GM12864 (cell line): ENCODE measurements around the gene NPAP1.
"Not testable (repeated sequence)": the region's sequence is repeated elsewhere in the genome, so short reads cannot be mapped to it uniquely, and the experiment has no call there.

Experiments used
- DNase-seq: peaks from one replicate; pipeline ENCODE4 v3.0.0-alpha.2; 2011; ENCODE audit warnings: low read depth
- H3K4me3 ChIP-seq: 2 replicates; pipeline ENCODE4 v1.5.1; 2011; ENCODE audit warnings: mild to moderate bottlenecking, low read depth, low read length, control low read depth
- TF ChIP-seq, protein P1 (sequence below): IDR thresholded peaks from 2 replicates; pipeline ENCODE4 v1.5.1; 2011; ENCODE audit warnings: low read depth, mild to moderate bottlenecking, moderate library complexity, low read length, control low read depth, inconsistent platforms; ENCODE audit errors: missing control alignments

Gene NPAP1, protein sequence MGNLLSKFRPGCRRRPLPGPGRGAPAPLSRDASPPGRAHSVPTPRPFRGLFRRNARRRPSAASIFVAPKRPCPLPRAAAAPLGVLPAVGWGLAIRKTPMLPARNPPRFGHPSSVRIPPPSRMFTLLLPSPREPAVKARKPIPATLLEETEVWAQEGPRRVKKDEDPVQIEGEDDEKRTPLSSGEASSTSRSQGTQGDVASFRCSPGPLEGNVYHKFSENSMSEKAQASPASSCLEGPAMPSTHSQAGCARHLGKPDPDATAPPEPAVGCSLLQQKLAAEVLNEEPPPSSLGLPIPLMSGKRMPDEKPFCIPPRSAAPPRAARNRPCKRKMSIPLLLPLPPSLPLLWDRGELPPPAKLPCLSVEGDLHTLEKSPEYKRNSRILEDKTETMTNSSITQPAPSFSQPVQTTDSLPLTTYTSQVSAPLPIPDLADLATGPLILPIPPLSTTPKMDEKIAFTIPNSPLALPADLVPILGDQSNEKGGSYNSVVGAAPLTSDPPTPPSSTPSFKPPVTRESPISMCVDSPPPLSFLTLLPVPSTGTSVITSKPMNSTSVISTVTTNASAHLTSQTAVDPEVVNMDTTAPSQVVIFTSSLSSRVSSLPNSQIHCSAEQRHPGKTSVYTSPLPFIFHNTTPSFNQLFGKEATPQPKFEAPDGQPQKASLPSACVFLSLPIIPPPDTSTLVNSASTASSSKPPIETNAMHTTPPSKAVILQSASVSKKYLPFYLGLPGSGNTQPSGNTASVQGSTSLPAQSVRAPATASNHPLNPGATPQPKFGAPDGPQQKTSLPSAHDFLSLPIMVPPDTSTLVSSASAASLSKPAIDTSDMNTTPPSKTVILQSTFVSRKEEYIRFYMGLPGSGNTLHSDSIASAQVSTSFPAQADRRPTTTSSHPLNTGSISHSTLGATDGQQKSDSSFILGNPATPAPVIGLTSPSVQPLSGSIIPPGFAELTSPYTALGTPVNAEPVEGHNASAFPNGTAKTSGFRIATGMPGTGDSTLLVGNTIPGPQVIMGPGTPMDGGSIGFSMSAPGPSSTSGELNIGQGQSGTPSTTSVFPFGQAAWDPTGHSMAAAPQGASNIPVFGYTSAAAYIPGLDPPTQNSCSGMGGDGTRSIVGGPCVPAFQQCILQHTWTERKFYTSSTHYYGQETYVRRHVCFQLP

DNA sequence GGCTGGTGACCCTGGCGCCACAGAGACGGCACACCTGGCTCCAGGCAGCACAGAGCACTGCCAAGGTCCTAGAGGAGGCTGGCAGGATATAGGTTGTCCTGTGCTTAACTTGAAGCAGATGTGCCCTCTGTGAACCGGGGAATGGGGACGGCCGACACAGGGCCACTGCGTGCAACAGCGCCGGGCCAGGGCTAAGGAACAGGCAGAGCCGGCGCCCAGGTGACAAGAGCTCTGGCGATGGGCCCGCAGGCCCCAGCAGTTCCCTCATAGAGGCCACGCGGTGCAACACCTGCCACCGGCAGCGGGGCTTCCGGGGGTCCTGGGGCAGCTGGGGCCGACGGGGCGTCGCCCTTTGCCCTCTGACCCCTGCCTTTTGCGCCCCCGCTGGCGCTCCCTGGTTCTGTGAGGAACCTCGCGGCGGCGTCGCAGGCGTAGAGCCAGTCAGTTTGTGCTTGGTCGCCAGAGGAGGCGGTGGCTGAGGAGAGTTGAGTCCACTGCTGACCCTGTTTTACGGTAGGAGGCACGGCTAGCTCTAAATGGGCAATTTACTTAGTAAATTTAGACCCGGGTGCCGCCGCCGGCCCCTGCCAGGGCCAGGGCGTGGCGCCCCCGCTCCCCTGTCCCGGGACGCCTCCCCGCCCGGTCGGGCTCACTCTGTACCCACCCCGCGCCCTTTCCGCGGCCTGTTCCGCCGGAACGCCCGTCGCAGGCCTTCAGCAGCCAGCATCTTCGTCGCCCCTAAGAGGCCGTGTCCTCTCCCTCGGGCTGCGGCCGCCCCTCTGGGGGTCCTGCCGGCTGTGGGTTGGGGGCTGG lies at the start of gene NPAP1:
TSS of gene NPAP1 (plus strand) at position 444 of the 813 bp plus-strand sequence. CDS start at position 537, 93 bp downstream.
- DNase-seq = no peak
- no peak within 1 kb of the TSS for H3K4me3 ChIP-seq
- TF ChIP-seq, protein P1, sequence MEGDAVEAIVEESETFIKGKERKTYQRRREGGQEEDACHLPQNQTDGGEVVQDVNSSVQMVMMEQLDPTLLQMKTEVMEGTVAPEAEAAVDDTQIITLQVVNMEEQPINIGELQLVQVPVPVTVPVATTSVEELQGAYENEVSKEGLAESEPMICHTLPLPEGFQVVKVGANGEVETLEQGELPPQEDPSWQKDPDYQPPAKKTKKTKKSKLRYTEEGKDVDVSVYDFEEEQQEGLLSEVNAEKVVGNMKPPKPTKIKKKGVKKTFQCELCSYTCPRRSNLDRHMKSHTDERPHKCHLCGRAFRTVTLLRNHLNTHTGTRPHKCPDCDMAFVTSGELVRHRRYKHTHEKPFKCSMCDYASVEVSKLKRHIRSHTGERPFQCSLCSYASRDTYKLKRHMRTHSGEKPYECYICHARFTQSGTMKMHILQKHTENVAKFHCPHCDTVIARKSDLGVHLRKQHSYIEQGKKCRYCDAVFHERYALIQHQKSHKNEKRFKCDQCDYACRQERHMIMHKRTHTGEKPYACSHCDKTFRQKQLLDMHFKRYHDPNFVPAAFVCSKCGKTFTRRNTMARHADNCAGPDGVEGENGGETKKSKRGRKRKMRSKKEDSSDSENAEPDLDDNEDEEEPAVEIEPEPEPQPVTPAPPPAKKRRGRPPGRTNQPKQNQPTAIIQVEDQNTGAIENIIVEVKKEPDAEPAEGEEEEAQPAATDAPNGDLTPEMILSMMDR = no peak

DNA sequence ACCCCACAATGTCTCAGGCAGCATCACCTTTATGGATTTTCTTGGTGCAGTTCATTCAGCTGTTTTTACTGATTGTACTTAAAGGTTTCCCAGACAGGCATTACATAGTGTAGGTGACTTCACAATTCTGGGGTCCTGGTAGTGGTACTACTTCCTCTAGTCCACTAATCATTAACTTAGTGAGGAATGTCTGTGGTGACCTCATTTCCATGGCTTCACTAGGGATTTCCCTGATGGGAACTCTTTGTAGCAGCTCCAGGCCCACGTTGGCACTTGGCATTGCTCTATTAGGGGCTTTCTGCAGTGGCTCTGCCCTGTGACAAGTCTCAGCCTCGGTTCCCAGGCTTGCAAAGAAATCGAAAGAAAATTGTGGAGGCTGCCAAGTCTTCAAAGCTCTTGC lies 48.1 kb upstream of the NPAP1 start:
- DNase-seq = no peak
- TF ChIP-seq, protein P1 = no peak

DNA sequence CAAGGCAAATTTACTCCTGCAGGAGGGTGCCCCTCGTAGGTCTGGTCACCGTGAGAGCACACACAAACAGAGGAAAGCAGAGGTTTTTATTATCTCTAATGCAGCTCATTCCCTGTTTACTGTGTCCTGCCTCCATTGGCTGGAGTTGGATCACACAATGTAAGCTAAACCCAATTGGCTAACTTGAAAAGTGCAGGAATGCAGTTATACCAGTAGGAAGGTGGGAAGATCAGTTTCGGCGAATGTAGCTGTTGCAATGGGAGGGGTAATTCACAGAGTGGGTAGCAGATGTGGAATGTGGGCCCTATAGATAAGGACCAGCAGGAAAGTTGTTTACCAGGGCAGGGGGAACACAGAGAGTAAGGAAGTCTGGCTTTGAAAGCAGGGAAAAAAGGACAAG lies 42.5 kb upstream of the NPAP1 start:
- DNase-seq = no peak
- H3K4me3 ChIP-seq = no peak overlapping the region

More for the DNA sequence above, 48.1 kb upstream of the NPAP1 start:
- no peak overlapping the region for H3K4me3 ChIP-seq

DNA sequence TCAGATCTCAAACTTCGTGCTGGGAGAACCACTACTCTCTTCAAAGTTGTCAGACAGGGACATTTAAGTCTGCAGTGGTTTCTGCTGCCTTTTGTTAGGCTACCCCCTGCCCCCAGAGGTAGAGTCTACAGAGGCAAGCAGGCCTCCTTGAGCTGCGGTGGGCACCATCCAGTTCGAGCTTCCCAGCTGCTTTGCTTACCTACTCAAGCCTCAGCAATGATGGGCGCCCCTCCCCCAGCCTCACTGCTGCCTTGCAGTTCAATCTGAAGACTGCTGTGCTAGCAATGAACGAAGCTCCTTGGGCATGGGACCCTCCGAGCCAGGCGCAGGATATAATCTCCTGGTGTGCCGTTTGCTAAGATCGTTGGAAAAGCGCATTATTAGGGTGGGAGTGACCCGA lies 36.2 kb upstream of the NPAP1 start:
- DNase-seq, H3K4me3 ChIP-seq: not testable (repeated sequence)

More for the DNA sequence above, 42.5 kb upstream of the NPAP1 start:
- TF ChIP-seq, protein P1 = no peak

DNA sequence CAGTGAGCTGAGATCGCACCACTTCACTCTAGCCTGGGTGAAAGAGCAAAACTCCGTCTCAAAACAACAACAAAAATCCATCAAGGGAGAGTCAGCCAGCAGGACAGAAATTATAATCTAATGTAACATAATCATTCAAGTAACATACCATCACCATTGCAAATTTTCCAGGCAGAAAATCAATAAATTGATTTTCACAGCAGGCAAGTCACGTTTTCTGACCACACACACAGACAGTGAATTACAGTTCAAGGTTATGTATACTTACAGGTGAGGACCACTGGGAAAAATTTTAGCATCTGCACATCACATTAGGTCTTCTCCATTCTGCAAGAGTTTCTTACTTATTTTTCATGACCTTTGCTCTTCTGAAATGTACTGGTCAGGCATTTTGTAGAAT lies 29.9 kb upstream of the NPAP1 start:
- TF ChIP-seq, protein P1 = no peak
- DNase-seq = no peak
- no peak overlapping the region for H3K4me3 ChIP-seq

DNA sequence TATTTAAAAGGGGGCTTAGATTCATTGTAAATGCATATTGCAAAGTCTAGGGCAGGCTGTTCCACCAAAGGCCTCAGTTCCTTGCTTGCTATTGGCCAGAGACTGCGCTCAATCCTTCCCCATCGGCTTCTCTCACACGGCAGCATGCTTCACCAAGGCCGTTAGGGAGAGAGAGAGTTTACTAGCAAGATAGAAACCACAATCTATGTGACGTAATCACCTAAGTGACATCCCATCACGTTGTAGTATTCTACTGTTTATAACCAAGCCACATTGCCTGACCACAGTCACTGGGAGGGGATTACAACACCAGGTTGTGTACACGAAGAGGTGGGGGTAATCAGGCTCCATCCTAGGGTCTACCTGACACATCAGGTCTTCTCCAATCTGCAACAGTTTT lies 16.0 kb upstream of the NPAP1 start:
- H3K4me3 ChIP-seq = no peak overlapping the region
- TF ChIP-seq, protein P1 = no peak
- no peak for DNase-seq
